Endodermal cell (in vitro differentiated cells): ENCODE results near the gene COQ5. TPM values are rescaled to one million over a fixed set of nuclear protein-coding genes. Genes with fewer than 3 reads are reported as not detected.

ENCODE experiments used
- DNase-seq: peaks from one replicate; pipeline ENCODE4 v3.0.0-alpha.2; 2017
- H3K27ac ChIP-seq: 2 replicates; pipeline ENCODE4 v1.5.1; 2013; ENCODE audit warnings: mild to moderate bottlenecking, low read depth, low read length, moderate library complexity
- H3K27me3 ChIP-seq: 2 replicates; pipeline ENCODE4 v1.6.1; 2013; ENCODE audit warnings: mild to moderate bottlenecking, low read length, moderate library complexity; ENCODE audit not compliant: insufficient read depth, control insufficient read depth, poor library complexity, severe bottlenecking
- H3K36me3 ChIP-seq: 2 replicates; pipeline ENCODE4 v1.7.0; 2013; ENCODE audit warnings: mild to moderate bottlenecking, low read length, moderate library complexity; ENCODE audit not compliant: control insufficient read depth, insufficient read depth
- H3K4me1 ChIP-seq: one replicate; pipeline ENCODE4 v1.7.0; 2013; ENCODE audit warnings: low read length; ENCODE audit not compliant: control insufficient read depth, insufficient read depth
- H3K4me3 ChIP-seq: 2 replicates; pipeline ENCODE4 v1.5.1; 2013; ENCODE audit warnings: mild to moderate bottlenecking, low read length, moderate library complexity
- H3K9ac ChIP-seq: 2 replicates; pipeline ENCODE4 v1.6.1; 2013; ENCODE audit warnings: mild to moderate bottlenecking, low read length, moderate library complexity; ENCODE audit not compliant: poor library complexity, severe bottlenecking; ENCODE audit errors: extremely low read depth
- H3K9me3 ChIP-seq: 2 replicates; pipeline ENCODE4 v1.6.1; 2013; ENCODE audit warnings: mild to moderate bottlenecking, low read length, moderate library complexity; ENCODE audit not compliant: control insufficient read depth
- H3K27ac Mint-ChIP-seq: 2 replicates; pipeline ENCODE4 v1.8.0; 2020; ENCODE audit warnings: mixed read lengths
- H3K27me3 Mint-ChIP-seq: 2 replicates; pipeline ENCODE4 v1.8.0; 2021; ENCODE audit warnings: mild to moderate bottlenecking, mixed read lengths; ENCODE audit not compliant: insufficient read depth
- H3K36me3 Mint-ChIP-seq: 2 replicates; pipeline ENCODE4 v1.8.0; 2020; ENCODE audit warnings: low read depth, mixed read lengths
- H3K4me1 Mint-ChIP-seq: 2 replicates; pipeline ENCODE4 v1.8.0; 2020; ENCODE audit warnings: mixed read lengths
- H3K4me3 Mint-ChIP-seq: 2 replicates; pipeline ENCODE4 v1.8.0; 2020; ENCODE audit warnings: mild to moderate bottlenecking, moderate library complexity, mixed read lengths
- H3K9me3 Mint-ChIP-seq: 2 replicates; pipeline ENCODE4 v1.8.0; 2020; ENCODE audit warnings: mild to moderate bottlenecking, mixed read lengths
- CTCF ChIP-seq: fragments of 200-600 bp; sonication (generic); conservative IDR thresholded peaks from 2 replicates; pipeline ENCODE4 v1.5.0; 2021; ENCODE audit warnings: antibody characterized with exemption, mild to moderate bottlenecking
- WGBS, 2 experiments: methylation state at CpG; one replicate each; pipeline versions ENCODE4 v1.1.5 to v1.1.7; 2013; ENCODE audit warnings: missing lambda C conversion rate in 2 of 2, mixed read lengths in 1 of 2; ENCODE audit not compliant: insufficient coverage in 1 of 2, insufficient read length in 1 of 2; 5-methylcytosine and 5-hydroxymethylcytosine counted together
- total RNA-seq, 2 donors: library from RNA; stranded (reverse); fragmentation: NEBNext Ultra II Directional in 1 of 2; extraction: Animal tissue kit (Norgen Biotek cat#: 25700) in 1 of 2; gene quantifications; 2 replicates in 1 of 2; 3 replicates in 1 of 2; pipeline ENCODE4 v1.2.1, GENCODE V29; 2021

Gene COQ5
- total RNA-seq, 2 donors from 2014 or later, result 35.5 to 55.1 TPM

GRCh38 chr12:120453977-120454376 lies 75.0 kb downstream of the COQ5 start:
- TF ChIP-seq CTCF, result peak; percentile 81
- peaks cover 86% of the 10 kb centered on the region for H3K36me3 ChIP-seq
- H3K4me3 ChIP-seq, result no peak overlapping the region
- Mint-ChIP-seq H3K9me3 (no peaks in the 10 kb centered on the region), H3K27me3 (no peaks in the 10 kb centered on the region), H3K4me1 (no peaks in the 10 kb centered on the region), H3K4me3 (no peak overlapping the region), H3K36me3 (peaks cover 70% of the 10 kb centered on the region), H3K27ac (no peak overlapping the region)
- no peak for DNase-seq
- no peaks in the 10 kb centered on the region for H3K27me3 ChIP-seq
- no peak overlapping the region for H3K9ac ChIP-seq
- H3K4me1 ChIP-seq, result peaks cover 4% of the 10 kb centered on the region
- no peak overlapping the region for H3K27ac ChIP-seq
- WGBS, 2 experiments, result 71 to 100% methylated on average over 1 to 3 of the region's 4 CpGs
- no peaks in the 10 kb centered on the region for H3K9me3 ChIP-seq

Other genes starting within 250 kb of the COQ5 start
- 1,000 to 10,000 TPM; 4,079 to 4,491 TPM for gene RNU4-2, start 237.3 kb downstream of the COQ5 start, total RNA-seq
- gene RNU4-1, start 235.9 kb downstream of the COQ5 start, total RNA-seq, result 1,000 to 10,000 TPM; 4,032 to 4,837 TPM
- 1 to 10 TPM; 2.3 to 2.7 TPM for gene SIRT4, start 226.8 kb downstream of the COQ5 start, total RNA-seq
- not detected for gene PLA2G1B, start 201.4 kb downstream of the COQ5 start, total RNA-seq
- 100 to 1,000 TPM in 1 of 2 donors, 10 to 100 TPM in 1; 92.8 to 105 TPM for gene MSI1, start 160.0 kb downstream of the COQ5 start, total RNA-seq
- gene COX6A1, start 91.0 kb downstream of the COQ5 start, total RNA-seq, result 100 to 1,000 TPM; 344 to 354 TPM
- 10 to 100 TPM; 31.6 to 34.8 TPM for gene TRIAP1, start 82.8 kb downstream of the COQ5 start, total RNA-seq
- gene GATC, start 82.7 kb downstream of the COQ5 start, total RNA-seq, result 10 to 100 TPM; 24.5 to 33.2 TPM
- gene SRSF9, start 59.4 kb downstream of the COQ5 start, total RNA-seq, result 100 to 1,000 TPM; 291 to 324 TPM
- gene DYNLL1, start 33.0 kb downstream of the COQ5 start, total RNA-seq, result 100 to 1,000 TPM; 326 to 424 TPM
- 100 to 1,000 TPM; 167 to 182 TPM for gene RNF10, start 5.2 kb upstream of the COQ5 start, total RNA-seq
- gene POP5, start 52.2 kb upstream of the COQ5 start, total RNA-seq, result 10 to 100 TPM; 52.5 to 53.0 TPM
- under 1 TPM; 0.29 to 0.86 TPM for gene CABP1, start 111.5 kb upstream of the COQ5 start, total RNA-seq
- gene MLEC, start 158.0 kb upstream of the COQ5 start, total RNA-seq, result 100 to 1,000 TPM; 188 to 195 TPM
- gene UNC119B, start 181.3 kb upstream of the COQ5 start, total RNA-seq, result 10 to 100 TPM; 52.8 to 60.7 TPM
- gene ACADS, start 196.7 kb upstream of the COQ5 start, total RNA-seq, result 1 to 10 TPM; 8.0 to 9.2 TPM